ENCODE data around the gene RBM14. TPM values are rescaled to one million over a fixed set of nuclear protein-coding genes. Genes with fewer than 3 reads are reported as not detected.

The RBM14 gene
- total RNA-seq, 1 donor from 2014 or later, result 61.1 TPM

GRCh38 chr11:66663741-66664296 lies 47.4 kb downstream of the RBM14 start:
- DNase-seq (ENCODE audit: low spot score) (no peak), ATAC-seq (no peak)
- intact Hi-C loops (cut with DNase I), result no loop called here

DNA sequence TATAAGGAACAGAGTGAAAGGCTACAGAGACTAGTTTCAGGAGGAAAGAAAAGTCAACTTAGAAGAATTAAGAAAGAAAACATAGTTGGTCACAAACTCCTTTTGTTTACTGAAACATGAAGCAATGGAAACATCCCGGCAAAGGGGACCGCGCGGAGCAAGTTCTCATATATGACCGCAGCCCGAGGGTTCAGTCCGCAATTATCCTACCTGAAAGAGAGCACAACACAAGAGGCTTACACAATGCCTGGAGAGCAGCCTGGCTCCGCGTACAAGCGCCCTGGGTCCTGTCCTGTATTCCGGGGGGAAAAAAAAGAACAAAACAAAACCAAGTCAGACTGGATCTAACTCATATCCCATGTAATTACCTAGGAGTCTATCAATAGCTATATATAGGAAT lies 48.9 kb downstream of the RBM14 start:
- intact Hi-C loops (cut with DNase I), result no loop called here
- ATAC-seq (no peak), DNase-seq (ENCODE audit: low spot score) (no peak)

- no peak for DNase-seq (ENCODE audit: low spot score)
- ATAC-seq, result no peak
- intact Hi-C loops (cut with DNase I), result no loop called here
Measured at GRCh38 chr11:66670816-66671215, 54.4 kb downstream of the RBM14 start.

DNA sequence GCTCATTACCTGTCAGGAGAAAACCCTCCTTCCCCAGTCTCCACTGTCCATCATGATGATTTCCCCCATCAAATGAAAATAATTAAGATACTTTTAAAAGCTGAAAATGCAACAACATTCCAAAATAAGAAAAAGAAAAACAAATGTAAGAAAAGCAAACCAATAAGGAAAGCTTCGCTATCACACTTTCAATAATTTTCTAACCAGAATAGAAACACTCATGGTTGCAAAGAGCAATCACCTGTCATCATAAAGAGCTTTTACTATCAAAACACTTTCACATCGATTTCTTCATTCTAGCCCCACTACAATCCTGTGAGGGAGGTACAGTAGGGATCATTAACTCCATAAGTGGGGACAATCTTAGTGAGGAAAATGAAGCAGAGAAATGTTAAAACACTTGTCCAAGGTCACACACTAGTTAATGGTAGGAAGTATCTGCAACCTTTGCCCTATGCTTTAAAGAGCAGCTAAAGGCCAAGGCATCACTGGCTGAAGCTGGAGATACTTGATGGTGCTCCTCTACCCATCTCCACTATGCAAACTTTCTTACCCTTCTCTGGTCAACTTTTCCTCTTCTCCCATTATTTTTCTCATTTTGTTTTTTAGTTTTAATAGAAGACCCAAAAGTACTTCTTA lies 58.7 kb downstream of the RBM14 start:
- ATAC-seq, result no peak

GRCh38 chr11:66676282-66676919 lies 60.0 kb downstream of the RBM14 start:
- no peak for DNase-seq (ENCODE audit: low spot score)
- intact Hi-C loops (cut with DNase I), result loop anchor here (5.0 kb wide), 1 partner anchor 269 kb away; no protein-coding TSS in a partner anchor

More for the DNA sequence above, 58.7 kb downstream of the RBM14 start:
- intact Hi-C loops (cut with DNase I), result loop anchor here (5.0 kb wide), 1 partner anchor 268 kb away; no protein-coding TSS in a partner anchor
- DNase-seq (ENCODE audit: low spot score), result no peak

More at GRCh38 chr11:66676282-66676919, 60.0 kb downstream of the RBM14 start:
- ATAC-seq, result no peak

Other genes starting within 250 kb of the RBM14 start
- 2.3 TPM for gene SLC29A2, start 244.9 kb upstream of the RBM14 start, total RNA-seq
- gene NPAS4, start 195.6 kb upstream of the RBM14 start, total RNA-seq, result not detected
- gene MRPL11, start 177.8 kb upstream of the RBM14 start, total RNA-seq, result 25.1 TPM
- gene PELI3, start 149.7 kb upstream of the RBM14 start, total RNA-seq, result 14.8 TPM
- gene DPP3, start 136.2 kb upstream of the RBM14 start, total RNA-seq, result 12.4 TPM
- gene BBS1, start 106.0 kb upstream of the RBM14 start, total RNA-seq, result 47.6 TPM
- gene ZDHHC24, start 70.6 kb upstream of the RBM14 start, total RNA-seq, result 10.4 TPM
- gene ACTN3, start 69.7 kb upstream of the RBM14 start, total RNA-seq, result 0.71 TPM
- gene CTSF, start 48.0 kb upstream of the RBM14 start, total RNA-seq, result 122 TPM
- 0.22 TPM for gene CCDC87, start 23.6 kb upstream of the RBM14 start, total RNA-seq
- 48.8 TPM for gene CCS, start 23.4 kb upstream of the RBM14 start, total RNA-seq
- gene RBM4, start 22.1 kb downstream of the RBM14 start, total RNA-seq, result 88.6 TPM
- 23.7 TPM for gene RBM4B, start 61.3 kb downstream of the RBM14 start, total RNA-seq
- gene SPTBN2, start 112.6 kb downstream of the RBM14 start, total RNA-seq, result 6.6 TPM
- 16.6 TPM for gene RCE1, start 226.8 kb downstream of the RBM14 start, total RNA-seq
- 14.5 TPM for gene LRFN4, start 240.4 kb downstream of the RBM14 start, total RNA-seq

Data from sciatic nerve (tissue), 2 donors.